Cardiac fibroblast (primary cell): ENCODE results near the gene ALLC.

ENCODE experiments used
- DNase-seq, 2 donors: peaks; one replicate each; pipeline versions ENCODE4 v3.0.0 to v3.0.0-alpha.2; 2010; ENCODE audit warnings: low read depth in 2 of 2
- H3K4me3 ChIP-seq, 2 donors: replicated peaks in 1 of 2; 1 replicate in 1 of 2; 2 replicates in 1 of 2; pipeline ENCODE4 v1.5.1; 2011; ENCODE audit warnings: low read depth in 2 of 2, low read length in 2 of 2, mild to moderate bottlenecking in 2 of 2, moderate library complexity in 1 of 2
- TF ChIP-seq, protein P1 (sequence below): IDR thresholded peaks from one replicate; pipeline ENCODE4 v1.5.1; 2011; ENCODE audit warnings: low read depth, mild to moderate bottlenecking, low read length, inconsistent platforms

Gene ALLC

DNA sequence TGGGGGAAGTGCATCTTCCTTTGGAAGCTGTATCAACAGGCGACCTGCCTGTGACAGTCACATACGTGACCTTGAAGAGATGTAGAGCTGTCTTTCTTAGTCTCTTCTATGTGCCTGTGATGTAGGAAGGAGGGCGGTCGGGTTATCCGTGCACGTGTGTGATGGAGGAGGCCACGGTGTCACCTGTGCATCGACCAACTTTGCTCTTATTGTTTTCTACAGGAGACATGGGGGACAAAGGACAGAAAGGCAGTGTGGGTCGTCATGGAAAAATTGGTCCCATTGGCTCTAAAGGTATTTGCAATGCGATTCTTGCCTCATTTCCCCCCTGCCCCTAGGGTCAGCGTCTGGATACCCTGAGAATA is 20.7 kb upstream of the ALLC start:
- no peak for DNase-seq
- H3K4me3 ChIP-seq = no peak overlapping the region
- TF ChIP-seq, protein P1, sequence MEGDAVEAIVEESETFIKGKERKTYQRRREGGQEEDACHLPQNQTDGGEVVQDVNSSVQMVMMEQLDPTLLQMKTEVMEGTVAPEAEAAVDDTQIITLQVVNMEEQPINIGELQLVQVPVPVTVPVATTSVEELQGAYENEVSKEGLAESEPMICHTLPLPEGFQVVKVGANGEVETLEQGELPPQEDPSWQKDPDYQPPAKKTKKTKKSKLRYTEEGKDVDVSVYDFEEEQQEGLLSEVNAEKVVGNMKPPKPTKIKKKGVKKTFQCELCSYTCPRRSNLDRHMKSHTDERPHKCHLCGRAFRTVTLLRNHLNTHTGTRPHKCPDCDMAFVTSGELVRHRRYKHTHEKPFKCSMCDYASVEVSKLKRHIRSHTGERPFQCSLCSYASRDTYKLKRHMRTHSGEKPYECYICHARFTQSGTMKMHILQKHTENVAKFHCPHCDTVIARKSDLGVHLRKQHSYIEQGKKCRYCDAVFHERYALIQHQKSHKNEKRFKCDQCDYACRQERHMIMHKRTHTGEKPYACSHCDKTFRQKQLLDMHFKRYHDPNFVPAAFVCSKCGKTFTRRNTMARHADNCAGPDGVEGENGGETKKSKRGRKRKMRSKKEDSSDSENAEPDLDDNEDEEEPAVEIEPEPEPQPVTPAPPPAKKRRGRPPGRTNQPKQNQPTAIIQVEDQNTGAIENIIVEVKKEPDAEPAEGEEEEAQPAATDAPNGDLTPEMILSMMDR = no peak

DNA sequence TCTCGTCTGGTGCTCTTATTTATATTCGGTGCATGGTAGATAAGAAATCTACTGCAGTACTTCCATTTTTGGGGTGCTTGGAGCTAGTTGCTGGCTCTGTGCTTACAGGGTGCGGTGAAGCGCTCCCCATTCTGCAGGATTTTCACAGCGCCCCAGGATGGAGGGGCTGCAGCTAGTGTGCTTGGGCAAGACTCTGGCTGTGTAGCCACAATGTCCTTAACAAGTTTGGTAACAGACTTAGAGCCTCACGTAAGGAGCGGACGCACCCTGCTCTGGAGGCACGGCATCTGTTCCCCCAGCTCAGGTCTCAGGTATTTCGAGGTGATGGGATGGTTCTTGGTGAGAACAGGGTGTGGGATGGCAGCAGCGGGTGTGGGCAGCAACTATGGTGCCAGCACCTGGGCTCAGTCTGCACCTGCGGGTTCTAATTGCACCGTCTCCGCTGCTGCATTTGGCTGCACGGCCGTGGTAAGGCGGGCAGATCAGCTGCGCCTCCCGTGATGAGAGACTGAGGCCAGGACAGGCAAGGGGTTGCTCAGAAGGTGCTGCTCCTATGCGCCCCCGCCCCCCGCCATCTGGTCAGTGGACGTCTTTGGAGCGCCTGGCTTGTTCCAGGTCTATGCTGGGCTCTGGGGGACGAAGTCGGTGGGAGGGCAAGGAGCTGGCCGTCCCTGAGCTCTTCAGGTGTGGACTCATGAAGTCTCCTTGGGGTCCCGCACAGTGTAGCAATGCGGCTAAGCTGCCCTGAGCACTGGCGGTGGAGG is 20.1 kb upstream of the ALLC start:
- no peak overlapping the region for H3K4me3 ChIP-seq
- TF ChIP-seq, protein P1 = no peak
- DNase-seq = no peak

DNA sequence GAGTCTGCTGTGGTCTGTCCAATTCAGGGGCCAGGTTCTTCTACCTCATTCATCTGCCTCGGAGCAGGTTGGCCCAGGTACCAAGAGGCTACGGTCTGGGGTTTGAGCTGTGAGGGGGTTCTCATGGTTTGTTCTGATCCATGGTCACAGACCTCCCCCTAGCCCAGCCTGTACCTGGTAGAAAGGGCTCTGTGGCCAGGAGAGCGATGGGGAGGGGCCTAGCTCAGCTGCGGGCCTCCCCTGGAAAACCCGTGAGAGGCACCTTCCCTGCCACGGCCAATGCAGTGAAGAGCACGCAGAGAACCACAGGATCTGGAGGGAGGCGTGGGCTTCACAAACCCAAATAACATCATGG is 19.6 kb upstream of the ALLC start:
- no peak overlapping the region for H3K4me3 ChIP-seq
- DNase-seq = no peak
- TF ChIP-seq, protein P1 = no peak

DNA sequence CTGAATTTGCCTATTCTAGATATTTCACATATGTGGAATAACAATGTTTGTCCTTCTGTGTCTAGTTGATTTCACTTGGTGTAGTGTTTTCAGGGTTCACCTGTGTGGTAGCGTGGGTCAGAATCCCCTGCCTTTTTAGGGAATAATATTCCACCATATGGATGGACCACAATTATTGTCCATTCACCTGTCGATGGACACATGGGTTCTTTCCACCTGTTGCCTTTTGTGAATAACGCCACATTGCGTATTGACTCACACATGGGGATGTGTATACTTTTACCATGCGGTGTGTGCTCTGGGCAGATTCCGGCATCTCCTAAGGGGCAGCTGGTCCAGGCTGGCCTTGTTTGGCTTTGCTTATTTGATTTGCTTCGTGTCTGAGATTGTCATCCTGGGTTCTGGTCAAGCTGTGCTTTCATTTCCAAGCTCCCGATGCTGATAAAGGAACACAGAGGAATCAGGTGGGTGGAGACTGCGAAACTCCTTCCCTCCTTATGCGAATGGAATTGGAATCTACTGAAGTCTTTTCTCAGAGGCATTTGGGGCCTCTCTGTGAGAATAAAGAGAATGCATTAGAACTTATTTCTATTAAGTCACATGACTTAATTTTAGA is 18.9 kb upstream of the ALLC start:
- TF ChIP-seq, protein P1 = no peak
- no peak for DNase-seq
- no peak overlapping the region for H3K4me3 ChIP-seq

DNA sequence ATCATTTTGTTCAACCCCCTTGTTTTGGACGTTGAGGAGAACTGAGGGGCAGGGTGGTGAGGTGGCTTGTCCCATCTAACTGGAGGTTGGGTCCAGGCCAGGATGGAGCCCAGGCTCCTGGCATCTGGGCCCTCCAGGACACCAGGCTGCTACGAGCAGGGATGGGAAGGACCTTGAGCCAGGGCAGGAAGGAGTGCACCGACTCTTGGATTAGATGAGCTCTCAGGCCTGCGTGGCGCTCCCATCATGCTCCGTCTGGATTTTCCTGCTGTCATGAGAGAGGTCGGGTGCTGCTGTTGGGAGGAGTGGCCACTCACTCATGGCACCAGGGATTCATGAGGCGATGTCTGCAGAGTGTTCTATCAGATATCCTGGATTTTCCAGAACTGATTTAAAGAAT is 18.3 kb upstream of the ALLC start:
- TF ChIP-seq, protein P1 = no peak
- DNase-seq = no peak
- H3K4me3 ChIP-seq = no peak overlapping the region

DNA sequence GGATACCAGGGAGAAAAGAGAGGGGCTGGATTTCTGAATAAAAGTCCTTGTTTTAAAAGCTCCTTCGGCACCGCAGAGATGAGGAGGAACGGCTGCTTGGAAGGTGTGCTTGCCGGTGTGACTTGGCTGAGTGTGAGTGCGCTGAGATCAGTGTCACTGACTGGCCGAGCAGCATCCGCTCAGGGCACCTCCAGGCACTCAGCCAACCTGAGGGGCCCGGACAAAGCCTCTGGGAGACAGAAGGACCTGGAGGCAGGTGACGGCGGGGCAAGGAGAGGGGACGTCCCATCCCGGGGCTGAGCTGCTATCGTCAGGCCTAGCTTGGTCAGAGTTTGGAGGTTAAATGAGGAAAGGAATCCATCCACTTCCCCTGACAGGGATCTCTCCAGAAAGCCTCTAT is 16.8 kb upstream of the ALLC start:
- TF ChIP-seq, protein P1 = no peak
- H3K4me3 ChIP-seq = no peak overlapping the region
- DNase-seq = no peak

DNA sequence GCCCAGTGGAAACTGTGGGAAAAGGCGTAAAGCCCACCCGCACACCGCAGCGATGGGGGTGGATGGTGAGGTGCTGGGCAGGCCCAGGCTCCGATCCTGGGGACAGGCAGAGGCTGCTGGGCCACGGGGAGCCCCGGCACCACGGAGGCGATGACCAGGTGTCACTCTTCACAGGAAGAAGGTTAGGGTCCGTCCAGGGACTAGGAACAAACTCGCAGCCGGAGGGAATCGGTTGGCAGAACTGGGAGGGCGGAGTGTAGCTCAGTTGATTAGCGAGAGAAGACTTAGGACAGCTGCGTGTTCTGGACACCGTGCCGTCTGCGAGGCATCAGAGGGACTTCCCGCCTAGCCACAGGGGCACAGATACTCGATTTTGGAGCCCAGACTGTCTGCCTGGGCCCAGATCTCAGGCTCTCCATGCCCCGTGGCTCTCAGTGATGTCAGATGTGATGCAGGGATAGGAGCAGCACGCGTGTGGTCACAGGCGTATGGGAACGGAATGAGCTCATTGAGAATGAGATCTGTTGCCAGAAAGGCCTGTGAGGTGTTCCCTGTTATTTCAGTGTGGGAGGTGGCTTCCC is 16.1 kb upstream of the ALLC start:
- H3K4me3 ChIP-seq = no peak overlapping the region
- peak; percentile 35 to 50 for DNase-seq
- TF ChIP-seq, protein P1 = no peak
